HG02588 (cell line): ENCODE results near the gene RTN4RL2.
A peak's percentile ranks its signal among the peaks of the same experiment; 100 is the strongest.

Experiments used
- ATAC-seq: cut with Tn5 transposase; IDR thresholded peaks from one replicate; pipeline ENCODE4 v1.9.1; 2021; ENCODE audit warnings: mild to moderate bottlenecking, moderate library complexity; ENCODE audit not compliant: unreplicated experiment

Gene RTN4RL2

DNA sequence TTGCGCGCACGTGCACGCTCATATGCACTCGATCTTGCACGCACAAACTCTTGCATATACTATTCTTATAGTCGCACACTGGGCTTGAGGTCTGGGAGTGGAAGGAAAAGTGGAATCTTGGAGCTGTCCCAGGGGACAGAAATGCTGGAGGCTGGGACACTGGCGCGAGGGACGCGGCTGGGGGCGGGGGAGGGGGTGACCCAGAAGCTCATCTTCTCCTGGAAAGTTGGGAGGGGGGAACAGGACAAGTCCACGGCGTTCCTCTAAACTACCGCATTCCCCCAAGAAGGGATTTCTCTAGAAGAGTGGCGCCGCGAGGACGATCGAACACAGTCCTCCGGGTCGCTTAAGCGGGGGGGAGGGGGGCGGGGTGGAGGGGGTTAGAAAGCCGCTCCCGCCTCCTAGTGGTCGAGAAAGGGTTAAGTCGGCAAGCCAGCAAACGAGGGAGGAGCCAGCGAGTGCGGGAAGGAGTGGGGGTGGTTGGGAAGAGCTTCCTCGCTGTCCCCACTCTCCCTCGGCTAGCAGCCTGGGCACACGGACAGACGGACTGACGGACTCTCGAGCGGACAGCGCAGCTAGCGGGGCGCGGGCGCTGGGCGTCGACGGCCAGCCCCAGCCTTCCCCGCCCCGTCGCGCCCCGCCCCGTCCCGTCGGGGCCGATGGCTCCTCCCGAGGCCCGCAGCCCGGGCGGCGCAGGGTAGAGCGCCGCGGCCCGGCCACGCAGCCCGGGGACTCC is at the start of gene RTN4RL2:
RTN4RL2 (plus strand) TSS at position 507 of the 736 bp plus-strand sequence. CDS start 338 bp downstream, outside the sequence.
- no peak for ATAC-seq

DNA sequence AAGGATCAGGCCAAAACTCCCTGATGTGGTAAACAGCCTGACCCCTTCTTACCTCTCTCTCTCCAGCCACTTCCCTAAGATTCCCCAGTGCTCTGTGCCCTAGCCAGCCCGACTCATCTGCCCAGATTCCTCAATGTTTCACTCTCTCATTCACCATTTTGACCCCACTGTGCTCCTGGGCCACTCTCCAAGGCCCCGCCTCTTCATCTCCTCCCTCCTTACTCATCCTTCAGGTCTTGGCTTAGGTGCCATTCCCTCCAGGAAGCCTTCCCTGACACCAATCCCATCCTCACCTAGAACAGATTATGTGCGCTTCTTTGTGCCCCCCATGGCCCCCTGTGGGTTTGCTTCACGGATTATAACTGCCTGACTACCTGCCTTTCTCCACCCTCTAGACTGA is 46.6 kb upstream of the RTN4RL2 start:
- ATAC-seq: no peak

DNA sequence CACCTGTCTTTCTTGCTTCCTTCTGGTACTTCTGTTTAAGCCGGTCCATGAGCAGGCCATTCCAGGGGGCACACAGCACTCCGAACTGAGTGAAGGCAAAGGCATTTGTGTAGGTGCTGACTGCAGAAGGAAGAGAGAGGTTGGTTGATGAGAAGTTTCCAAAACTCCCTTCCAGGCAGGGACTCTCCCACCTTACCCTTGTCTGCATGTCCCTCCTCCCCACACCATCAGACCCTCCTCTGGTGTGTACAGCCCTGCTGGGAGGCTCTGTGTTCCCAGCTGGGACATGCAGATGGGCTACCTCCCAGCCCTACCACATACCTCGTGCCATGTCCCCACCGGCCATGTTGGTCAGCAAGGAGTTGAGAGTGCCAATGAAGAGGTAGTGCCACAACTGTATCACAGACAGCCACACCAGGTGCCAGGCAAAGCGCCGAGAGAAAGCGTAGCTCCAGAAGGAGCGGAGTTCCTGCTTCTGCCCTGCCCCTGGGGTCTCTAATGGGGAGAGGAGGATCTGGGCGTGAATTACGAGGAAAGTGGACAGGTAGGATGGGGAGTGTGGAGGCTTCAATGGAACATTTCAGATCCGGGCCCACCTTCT is 45.6 kb upstream of the RTN4RL2 start:
- no peak for ATAC-seq

DNA sequence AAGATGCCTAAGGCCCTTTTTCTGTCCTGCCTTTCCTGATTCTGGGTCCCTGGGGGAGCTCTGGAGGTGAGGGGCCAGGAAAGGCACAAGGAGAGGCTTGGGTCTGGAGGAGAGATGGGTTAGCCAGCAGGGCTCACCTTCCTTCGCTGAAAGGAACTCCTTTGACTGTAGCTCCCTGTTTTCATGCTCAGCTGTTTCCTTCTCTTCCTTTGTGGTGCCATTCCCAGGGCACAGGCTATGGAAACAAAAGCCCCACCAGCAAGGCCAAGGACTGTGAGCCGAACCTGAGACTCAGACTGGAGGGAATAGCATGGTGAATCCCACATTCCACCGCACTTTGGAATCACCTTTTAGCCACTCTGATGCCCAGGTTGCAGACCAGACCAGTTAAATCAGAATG is 43.9 kb upstream of the RTN4RL2 start:
- no peak for ATAC-seq

DNA sequence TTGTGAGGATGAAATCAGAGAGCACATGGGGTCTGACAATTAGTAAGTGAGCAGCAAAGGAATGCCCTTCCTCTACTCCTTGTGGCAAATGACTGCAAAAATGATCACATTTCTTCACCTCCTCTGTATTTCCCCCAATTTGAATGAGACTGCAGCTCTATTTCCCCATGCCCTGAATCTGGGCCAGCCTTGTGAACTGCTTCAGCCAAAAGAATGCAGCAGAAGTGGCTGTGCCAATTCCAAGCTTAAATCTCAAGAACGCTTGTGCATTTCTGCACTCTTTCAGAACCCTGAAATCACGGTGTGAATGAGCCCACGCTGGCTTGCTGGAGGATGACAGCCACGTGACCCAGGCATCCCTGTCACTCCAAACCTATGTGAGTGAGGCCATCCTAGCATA is 43.3 kb upstream of the RTN4RL2 start:
- ATAC-seq: no peak

DNA sequence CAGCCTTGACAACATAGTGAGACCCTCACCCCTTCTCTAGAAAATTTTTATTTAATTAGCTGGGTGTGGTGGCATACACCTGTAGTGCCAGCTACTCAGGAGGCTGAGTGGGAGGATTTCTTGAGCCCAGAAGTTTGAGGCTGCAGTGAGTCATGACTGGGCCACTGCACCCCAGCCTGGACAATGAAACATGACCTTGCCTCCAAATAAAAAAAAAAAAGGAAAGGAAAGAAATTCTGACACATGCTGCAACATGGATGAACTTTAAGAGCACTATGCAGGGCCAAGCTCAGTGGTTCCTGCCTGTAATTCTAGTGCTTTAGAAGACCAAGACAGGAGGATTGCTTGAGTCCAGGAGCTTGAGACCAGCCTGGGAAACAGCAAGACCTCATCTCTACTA is 42.2 kb upstream of the RTN4RL2 start:
- ATAC-seq: no peak

DNA sequence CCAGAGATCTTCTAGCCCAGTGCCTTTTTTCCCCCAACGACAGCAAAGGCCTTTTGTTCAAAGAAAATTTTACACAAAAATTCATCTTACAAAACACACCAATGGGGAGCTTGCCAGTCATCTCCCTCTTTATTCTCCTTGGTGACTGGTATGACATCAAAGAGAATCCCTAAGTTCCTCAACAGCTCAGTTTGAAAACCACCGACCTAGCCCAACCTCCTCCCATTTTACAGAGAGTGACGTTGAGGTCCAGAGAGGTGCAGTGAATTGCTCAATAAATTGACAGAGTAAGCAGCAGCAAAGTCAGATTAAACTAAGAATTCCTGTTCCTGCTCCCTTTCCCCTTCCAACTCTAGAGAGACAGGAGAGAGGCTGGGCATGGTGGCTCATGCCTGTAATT is 41.2 kb upstream of the RTN4RL2 start:
- no peak for ATAC-seq

DNA sequence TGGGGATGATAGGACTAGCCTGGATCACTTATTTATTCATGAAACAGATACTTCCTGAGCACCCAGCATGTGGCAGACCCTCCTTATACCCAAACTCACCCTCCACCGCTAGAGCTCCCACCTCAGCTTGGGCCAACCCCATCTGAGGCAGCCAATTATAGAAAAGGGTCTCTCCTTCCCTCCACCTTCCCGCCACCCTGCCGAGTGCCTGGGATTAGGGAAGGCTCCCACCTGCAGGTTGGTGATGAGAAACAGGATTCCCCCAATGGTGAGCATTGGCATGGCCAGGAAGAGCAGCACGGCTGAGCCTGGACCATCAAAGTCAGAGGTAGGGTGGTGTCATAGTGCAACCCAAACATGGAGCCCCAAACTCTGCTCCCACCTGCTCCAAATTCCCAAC is 39.3 kb upstream of the RTN4RL2 start:
- ATAC-seq: no peak

DNA sequence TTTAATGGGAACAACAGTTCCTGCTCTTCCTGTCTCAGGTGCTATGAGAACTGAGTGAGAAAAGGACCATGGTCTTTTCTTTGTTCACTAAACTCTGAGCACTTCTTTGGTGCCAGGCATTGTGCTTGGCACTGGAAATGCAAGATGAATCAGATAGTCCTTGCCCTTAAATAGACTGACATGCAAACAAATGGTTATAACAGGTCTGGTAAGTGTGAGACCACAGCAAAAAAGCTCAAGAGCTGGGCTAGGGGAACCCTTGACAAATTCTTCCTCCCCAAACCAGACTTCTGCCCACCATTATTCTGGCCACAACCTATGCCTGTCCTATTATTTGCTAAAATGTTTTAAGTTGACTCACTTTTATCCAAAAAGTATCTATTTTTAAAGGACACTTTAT is 38.5 kb upstream of the RTN4RL2 start:
- no peak for ATAC-seq

DNA sequence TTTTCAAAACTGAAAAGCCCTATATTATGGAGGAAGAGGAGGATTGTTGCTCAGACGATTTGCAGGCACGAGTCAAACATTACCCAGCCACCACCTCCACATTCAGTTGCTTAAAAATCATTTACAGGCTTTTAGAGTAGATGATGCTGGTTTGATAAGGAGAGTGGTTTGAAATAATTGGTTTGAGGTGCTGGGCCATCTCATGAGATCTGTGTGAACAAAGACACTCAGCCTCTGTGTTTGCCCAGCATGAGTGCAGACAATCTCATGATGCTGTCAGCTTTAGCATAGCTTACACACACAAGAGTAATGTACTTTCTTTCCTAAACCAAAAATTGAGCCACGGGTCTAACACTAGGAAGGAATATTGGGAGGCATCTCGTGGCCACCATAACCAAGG is 37.7 kb upstream of the RTN4RL2 start:
- ATAC-seq: no peak

DNA sequence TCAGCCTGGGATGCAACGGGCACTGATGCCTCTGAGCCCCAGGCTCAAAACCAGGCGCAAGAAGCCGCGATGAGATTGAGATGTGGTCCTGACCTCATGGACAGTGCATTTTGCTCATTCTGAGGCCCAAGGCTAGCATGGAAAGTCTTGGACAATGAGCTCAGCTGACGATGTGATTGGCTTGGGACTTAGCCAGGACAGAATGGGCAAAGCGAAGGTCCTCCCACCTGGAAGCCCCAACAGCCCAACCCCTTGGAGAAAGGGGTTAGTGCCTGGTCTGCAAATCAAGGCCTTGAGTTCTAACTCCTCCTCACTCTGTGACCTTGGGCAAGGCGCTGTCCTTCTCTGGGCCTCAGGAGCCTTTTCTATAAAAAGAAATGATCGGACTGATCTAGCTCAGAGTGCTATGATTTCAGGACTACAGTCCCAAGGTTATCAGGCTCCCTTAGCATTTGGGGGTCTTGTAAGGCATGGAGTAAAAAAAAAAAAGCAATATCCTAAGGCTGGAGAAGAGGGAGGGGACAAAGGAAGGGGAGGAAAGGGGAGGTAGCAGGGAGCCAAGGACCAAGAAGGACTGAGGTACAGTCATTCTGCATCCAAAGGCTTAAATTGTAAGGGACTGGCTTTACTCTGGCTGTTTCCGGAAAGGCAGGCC is 36.1 kb upstream of the RTN4RL2 start:
- ATAC-seq: no peak

DNA sequence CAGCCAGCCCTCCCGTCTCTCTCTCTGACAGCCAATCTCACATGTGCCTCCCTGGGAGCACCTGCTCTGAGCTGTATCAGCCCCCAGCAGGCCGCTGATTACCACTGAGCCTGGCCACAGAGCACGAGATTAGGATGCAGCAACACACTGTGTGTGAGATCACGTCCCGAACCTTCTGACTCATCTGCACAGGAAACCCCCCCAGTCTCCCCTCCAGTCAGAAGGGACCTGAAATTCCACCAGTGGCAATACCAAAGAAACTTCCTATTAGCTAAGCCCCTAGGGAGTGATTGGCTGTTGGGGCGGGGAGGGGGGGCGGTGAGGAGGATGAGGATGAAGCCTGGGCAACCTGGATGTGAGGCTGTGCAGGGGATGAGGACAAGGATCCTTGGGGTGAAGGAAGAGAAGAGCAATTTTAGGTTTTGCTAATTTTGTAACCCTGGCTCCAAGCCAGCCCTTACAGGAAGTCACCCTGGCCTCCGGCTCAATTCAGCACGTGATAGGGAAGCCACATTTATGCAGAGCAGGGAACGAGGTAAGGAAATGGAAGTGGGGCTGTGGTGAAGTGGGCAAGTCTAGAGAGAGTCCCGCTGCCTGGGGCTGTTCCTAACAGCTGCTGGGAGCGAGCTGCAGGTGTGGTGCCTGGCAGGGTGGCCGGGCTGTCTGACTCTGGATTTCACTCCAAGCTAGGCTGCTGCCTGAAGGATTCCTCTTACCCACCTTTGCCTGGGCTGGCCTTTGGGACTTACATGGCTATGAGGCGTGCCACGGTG is 35.4 kb upstream of the RTN4RL2 start:
- peak; percentile 90 for ATAC-seq

DNA sequence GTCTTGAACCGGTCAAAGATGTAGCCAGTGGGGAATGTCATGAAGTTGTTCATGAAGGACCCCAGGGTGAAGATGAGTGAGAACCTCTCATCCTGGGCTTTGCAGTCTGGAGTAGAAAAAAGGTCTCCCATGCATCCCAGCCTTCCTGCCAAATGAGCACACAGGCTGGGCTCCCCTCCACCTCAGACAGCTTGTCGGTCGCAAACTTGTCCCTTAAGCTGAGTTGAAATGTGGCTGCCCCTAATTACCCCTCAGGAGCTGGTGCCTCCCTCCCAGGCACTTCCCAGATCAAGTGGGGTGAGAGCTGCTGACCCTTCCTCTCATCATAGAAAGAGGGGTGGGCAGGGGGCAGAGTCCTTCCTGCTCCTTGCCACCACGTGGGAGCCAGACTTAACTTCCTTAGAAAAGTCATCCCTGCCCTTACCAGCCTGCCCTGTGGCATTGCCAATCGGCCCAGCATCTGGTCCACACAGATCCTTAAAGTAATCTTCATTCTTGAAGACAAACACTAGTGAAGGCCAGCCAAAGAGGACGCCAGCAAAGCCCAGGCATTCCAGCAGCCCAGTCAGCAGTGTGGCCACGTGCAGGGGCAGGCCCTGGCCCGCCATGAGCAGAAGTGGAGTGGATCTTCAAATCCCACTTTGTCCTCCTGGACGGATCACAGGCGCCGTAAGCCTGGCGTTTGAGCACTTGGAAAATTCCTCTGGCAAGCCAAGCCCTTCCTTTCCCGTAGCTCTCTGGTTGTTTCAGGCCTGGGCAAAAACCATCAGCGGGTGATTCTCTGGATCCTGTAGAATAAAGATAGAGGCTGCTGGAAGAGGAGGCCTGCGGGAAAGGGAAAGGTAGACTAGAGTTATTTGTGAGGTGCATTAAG is 34.5 kb upstream of the RTN4RL2 start:
- no peak for ATAC-seq

DNA sequence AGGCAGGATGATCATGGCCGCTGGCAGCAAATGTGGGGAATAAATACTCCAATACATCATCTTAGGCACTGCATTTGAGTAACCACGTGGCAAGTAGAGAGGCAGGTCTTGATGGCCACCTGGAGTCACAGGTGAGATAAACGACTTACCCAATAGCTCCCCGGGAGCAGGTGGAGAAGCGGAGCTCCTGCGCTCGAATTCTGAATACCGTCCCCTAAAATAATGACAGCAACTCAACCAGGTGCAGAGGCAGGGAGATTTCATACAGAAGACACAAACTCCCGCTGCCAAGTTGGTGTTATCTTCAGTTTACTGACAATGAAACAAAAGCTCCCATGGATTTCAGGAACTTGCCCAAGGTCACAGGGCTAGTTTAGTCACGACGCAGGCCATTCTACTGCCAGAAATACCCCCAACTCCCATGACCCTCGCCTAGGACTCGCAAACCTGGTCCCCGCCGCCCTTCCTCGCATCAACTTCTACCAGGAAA is 33.8 kb upstream of the RTN4RL2 start:
- no peak for ATAC-seq

DNA sequence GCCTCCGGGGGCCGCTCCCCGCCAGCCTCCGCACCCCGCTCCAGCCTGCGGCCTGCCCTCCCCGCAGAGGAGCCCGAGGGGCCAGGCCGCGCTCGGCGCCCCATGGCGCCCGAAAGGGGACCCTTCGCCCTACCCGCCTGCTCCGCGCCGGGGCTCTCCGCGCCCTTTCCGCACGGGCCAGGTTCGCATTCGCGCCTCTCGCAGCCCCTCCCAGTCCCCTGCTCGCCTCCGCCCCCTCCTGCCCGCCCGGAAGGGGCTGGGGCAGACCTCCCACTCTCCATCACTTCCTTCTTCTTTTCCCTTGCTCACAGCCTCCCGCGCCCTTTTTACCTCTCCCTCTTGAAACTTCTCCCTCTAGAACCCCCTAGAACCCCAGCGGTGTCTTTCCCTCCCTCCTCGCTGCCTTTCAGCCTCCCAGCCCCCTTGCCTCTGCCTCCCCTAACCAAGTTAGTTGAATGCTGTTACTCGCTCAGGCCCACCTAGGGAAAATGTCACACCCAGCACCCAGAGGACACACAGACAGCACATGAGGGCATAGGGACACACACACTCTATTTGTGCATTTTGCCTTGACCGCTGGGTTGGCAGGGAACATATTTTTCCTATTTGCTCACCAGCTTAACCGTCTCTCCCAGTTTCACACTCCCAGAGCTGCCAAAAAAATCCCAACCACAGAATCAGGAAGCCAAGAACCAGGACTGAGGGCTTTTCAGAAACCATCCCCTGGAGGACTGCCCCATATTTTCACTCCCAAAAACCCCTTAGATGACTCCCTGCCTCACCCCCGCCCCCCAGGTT is 33.2 kb upstream of the RTN4RL2 start, which contains the start of gene SLC43A3:
SLC43A3 (minus strand) TSS at position 193 of the 798 bp plus-strand sequence. CDS start 949 bp downstream, outside the sequence.
- peak; percentile 57 for ATAC-seq

DNA sequence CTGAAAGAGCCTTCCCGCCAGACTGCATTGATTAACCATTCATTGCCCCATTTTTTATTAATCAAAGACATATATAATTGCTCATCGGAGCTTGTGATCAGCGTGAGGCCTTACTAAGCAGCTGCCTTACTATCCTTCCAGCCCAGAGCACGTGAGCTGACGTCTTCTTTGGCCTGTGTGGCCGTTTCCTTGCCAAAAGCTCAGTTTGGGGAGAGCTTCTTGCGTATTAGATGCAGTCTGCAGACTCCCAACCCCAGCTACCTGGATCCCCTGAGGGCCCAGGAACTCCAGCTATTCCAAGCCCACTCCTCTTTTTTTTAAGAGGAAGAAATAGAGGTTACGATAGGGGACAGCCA is 32.6 kb upstream of the RTN4RL2 start:
- no peak for ATAC-seq

DNA sequence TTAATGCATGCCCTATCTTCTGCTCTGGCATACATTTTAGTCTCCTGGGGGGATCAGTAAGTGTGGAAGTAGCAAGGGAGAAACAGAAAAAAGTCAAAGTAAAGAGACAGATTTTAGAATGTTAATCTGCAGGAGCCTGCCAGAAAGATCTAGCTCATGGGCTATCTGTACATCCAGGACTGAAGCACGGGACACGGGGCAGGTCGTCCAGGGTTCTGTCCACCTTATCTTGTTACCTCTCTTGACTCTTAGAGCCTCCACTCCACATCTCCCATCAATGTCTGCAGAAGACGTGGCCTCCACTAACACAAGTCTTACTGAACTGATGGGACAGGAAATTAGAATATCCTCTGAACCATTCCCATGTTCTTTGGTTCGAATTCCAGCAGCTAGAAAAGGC is 31.7 kb upstream of the RTN4RL2 start:
- ATAC-seq: no peak

DNA sequence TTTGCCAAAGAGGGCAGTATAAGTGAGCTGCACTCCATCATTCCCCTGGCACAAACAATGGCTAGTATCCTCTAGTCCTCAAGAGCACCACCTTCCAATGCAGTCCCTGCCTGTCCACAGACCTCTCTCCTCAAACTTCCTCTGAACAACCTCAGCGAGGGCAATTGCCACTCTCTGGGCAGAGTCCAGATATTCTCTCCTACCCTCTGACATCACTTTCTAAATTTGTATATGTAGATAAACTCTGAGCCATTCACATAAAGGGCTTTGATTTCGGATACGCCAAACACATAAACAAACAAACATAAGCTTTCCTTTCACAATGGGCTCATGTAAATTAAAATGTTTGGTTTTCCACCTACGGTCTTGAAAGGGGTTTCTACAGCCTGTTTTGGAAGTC is 30.4 kb upstream of the RTN4RL2 start:
- no peak for ATAC-seq

DNA sequence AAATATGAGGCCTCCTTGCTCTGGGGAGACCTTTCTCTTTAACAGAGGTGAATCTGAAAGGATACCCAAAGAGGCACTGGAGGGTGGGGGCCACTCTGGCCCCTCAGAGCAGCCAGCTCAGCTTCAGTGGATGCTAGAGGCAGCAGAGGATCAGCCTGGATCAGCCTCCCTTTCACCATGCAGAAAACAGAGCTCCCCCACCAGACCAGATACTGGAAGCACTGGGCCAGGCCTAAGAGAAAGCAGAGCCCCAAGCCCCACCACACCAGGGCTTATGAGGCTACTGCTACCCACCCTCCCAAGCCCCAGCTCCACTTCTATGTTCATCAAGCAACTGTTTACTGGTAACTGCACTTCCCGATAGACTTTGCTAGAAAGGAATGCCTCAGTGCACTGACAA is 29.4 kb upstream of the RTN4RL2 start:
- no peak for ATAC-seq
